ENCODE data around the gene SHMT2.

Gene SHMT2

DNA sequence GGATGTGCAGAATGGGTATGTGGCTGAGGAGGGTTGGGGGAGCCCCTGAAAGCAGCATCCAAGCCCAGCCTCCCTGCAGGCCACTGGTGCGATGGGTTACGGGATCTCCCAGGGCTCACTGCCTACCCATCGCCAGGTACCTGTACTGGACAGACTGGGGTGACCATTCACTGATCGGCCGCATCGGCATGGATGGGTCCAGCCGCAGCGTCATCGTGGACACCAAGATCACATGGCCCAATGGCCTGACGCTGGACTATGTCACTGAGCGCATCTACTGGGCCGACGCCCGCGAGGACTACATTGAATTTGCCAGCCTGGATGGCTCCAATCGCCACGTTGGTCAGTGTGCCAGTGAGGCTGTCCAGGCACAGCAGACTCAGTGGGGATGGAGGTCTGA lies 31.2 kb upstream of the SHMT2 start:
- DNase-seq (ENCODE audit: low spot score), result no peak

DNA sequence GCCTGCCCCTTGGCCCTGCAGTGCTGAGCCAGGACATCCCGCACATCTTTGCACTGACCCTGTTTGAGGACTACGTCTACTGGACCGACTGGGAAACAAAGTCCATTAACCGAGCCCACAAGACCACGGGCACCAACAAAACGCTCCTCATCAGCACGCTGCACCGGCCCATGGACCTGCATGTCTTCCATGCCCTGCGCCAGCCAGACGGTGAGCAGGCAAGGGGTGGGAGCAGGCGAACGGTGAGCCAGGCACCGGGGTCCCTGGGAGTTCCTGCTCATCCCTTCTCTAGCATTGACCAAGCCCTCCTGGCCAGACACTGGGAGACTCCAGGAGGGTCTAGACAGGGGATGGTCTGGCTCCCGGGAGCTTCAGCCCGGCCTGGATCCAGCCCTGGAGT lies 30.3 kb upstream of the SHMT2 start:
- no peak for DNase-seq (ENCODE audit: low spot score)

DNA sequence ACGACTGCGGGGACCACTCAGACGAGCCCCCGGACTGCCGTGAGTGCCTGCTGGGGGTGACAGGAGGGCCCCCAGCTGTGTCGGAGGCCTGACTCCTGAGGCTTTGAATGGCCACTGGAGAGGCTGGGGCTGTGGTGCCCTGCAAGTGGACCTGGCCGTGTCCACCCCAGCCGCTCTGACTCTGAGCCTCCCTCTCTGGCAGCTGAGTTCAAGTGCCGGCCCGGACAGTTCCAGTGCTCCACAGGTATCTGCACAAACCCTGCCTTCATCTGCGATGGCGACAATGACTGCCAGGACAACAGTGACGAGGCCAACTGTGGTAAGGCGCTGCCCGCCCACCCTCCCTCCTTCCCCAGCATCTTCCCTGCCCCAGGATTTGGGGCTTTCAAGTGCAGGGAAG lies 29.0 kb upstream of the SHMT2 start:
- DNase-seq (ENCODE audit: low spot score), result no peak

DNA sequence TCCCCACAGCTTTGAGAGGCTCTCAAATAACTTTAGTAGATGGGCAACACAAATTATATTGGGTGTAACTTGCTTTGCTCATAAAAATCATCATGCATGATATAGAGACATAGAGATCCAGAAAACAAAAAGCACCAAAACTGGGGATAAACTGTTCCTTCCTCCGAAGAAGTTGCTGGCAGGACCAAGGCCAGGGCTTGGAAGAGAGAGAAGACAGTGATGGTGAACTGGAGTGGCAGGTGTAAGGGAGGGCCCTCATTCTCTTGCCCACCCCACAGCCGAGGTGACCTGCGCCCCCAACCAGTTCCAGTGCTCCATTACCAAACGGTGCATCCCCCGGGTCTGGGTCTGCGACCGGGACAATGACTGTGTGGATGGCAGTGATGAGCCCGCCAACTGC lies 28.3 kb upstream of the SHMT2 start:
- no peak for DNase-seq (ENCODE audit: low spot score)

DNA sequence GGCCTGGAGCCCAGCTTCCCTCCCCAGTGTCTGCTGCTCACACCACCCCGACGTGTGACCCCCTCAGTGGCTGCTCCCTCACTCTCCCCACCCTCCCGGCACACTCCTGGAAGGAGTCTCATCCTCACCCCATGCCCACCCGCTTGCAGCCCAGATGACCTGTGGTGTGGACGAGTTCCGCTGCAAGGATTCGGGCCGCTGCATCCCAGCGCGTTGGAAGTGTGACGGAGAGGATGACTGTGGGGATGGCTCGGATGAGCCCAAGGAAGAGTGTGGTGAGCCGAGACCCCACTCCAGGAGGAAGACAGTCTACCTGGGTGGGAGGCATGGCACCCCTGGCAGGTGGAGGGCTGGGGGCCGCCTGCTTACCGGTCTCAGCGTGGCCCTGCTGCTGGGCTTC lies 27.9 kb upstream of the SHMT2 start:
- DNase-seq (ENCODE audit: low spot score), result no peak

DNA sequence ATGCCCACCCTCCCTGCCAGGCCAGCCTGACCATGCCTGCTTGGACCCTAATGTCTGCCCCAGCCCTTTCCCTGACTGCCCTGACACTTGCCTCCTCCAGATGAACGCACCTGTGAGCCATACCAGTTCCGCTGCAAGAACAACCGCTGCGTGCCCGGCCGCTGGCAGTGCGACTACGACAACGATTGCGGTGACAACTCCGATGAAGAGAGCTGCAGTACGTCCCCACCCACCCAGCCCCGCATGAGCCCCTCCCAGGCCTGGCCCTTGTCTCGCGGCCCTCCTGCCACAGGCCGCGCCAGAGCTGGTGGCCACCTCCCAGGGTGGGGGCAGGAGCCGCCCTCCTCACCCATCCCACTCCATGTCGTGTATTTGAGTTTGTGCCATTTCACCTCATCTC lies 27.2 kb upstream of the SHMT2 start:
- DNase-seq (ENCODE audit: low spot score), result no peak

DNA sequence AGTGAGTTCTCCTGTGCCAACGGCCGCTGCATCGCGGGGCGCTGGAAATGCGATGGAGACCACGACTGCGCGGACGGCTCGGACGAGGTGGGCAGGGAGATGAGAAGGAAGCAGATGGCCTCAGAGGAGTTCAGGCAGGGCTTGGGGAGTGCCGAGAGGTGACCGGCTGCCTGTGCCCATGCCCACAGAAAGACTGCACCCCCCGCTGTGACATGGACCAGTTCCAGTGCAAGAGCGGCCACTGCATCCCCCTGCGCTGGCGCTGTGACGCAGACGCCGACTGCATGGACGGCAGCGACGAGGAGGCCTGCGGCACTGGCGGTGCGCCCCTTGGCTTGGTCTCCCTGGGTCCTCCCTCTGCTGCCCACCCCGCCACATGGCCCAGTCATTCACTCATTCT lies 26.3 kb upstream of the SHMT2 start:
- no peak for DNase-seq (ENCODE audit: low spot score)

DNA sequence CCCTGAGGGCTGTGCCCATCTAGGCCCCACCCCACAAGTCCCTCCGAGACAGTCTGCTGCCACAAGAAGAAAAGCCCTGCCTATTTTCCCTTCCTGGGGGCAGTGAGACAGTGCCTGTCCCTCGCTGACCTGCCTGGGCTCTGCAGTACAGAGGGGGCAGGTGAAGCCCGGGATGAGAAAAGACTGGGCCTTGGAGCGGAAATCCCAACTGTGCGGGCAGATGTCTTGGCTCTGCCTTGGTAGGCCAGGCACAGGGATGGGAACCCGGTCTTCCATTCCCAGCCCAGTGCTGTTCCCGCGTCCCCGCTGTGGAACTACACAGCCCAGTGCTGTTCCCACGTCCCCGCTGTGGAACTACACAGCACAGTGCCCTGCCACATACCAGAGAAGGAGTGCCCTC lies 25.7 kb upstream of the SHMT2 start:
- no peak for DNase-seq (ENCODE audit: low spot score)

DNA sequence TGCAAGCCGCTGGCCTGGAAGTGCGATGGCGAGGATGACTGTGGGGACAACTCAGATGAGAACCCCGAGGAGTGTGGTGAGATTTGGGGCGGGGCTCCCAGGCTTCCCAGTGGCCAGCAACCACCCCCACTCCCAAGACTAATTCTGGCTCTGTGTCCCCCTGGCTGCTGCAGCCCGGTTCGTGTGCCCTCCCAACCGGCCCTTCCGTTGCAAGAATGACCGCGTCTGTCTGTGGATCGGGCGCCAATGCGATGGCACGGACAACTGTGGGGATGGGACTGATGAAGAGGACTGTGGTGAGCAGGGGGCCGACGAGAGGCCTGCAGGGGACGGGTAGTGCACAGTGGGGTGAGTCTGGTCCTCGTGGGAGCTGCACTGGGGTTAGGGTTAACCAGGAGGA lies 25.1 kb upstream of the SHMT2 start:
- no peak for DNase-seq (ENCODE audit: low spot score)

DNA sequence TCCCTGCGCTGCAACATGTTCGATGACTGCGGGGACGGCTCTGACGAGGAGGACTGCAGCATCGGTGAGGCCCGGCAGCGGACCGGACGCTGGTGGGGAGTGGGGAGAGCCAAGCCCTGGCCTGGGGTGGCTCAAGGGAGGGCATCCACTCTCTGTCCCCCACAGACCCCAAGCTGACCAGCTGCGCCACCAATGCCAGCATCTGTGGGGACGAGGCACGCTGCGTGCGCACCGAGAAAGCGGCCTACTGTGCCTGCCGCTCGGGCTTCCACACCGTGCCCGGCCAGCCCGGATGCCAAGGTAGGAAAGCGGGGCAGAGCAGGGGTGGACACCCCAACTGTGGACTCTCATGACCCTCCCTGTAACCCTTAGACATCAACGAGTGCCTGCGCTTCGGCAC lies 24.3 kb upstream of the SHMT2 start:
- DNase-seq (ENCODE audit: low spot score), result no peak

DNA sequence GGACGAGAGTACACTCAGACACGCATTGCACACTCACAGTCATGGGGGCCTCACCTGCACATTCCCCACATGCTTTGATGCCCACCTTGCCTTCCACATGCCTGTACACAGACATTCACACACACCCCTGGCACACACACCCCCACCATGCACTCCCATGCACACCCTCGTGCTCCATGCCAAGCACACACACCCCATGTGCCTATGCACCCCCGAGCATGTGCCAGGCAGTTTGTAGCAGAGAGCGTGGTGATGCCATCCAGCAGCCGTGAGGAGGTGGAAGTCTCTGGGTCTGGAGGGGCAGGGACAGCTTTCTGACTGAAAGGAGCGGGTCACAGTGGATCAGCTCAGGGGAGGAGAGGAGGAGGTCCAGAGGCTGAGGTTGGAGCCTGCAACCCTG lies 23.6 kb upstream of the SHMT2 start:
- no peak for DNase-seq (ENCODE audit: low spot score)

DNA sequence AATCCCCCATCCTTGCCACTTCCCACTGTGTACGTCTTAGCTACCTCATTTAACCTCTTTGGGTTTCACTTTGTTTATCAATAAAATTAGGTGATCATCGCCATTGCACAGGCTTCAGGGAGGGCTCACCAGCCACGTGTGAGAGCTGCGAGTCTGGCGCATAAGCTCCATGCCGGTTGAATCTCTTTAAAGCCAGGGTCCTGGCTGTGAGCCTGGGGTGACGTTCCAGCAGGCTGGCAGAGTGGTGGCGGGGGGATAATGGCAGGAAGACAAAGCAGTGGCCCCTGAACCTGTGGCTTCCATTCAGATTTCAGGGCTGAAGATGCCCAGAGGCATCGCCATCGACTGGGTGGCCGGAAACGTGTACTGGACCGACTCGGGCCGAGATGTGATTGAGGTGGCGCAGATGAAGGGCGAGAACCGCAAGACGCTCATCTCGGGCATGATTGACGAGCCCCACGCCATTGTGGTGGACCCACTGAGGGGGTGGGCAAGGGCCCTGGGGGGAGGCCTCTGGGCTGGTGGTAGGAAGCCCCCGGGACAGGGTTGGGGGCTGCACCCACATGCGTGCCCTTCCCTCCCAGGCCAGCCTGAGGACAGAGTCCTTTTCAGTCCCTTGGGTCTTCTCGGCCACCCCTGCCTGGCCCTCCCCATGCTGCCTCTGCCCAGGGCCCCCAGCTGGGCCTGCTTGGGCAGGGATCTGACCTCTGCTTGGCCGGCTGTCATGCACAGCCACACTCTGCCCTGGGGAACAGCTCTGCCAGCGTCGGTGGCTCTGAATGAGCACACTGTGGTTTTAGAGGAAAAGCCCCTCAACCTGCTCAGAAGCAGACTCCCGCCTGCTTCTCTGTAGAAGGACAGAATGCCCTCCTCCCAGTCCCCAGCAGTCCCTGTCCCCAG lies 21.5 kb upstream of the SHMT2 start:
- DNase-seq (ENCODE audit: low spot score), result no peak

DNA sequence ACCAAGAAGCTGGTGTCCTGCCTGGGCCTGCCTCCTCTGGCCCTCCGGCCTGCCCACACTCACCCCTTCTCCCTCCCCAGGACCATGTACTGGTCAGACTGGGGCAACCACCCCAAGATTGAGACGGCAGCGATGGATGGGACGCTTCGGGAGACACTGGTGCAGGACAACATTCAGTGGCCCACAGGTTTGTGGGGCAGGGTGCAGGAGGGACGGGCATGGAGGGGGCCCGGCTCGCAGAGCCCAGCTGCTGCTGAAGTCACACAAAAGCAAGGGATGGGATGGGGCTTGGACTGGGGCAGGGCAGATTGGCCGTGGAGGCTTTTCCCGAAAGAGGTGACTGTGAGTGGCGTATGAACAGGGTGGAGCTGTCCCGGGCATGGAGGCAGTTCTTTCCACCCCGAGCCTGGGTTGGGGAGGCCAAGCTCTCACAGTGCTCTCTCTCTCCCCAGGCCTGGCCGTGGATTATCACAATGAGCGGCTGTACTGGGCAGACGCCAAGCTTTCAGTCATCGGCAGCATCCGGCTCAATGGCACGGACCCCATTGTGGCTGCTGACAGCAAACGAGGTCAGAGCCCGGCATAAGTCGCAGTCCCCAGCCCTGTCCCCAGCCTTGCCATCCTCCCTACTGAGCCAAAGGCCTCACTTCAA lies 20.8 kb upstream of the SHMT2 start:
- DNase-seq (ENCODE audit: low spot score), result no peak

DNA sequence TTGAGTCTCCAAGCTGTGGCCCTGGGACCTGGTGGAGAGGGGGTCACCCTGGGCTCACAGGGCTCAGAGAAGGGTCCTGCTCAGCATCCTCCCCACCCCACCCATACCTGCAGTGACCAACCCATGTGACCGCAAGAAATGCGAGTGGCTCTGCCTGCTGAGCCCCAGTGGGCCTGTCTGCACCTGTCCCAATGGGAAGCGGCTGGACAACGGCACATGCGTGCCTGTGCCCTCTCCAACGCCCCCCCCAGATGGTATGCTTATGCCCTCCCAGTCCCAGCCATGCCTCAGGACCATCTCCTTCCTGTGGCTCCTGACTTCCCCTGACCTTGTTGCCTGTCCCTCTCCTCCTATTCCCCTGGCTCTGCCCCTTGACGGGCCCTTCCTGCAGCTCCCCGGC lies 19.6 kb upstream of the SHMT2 start:
- DNase-seq (ENCODE audit: low spot score), result no peak

DNA sequence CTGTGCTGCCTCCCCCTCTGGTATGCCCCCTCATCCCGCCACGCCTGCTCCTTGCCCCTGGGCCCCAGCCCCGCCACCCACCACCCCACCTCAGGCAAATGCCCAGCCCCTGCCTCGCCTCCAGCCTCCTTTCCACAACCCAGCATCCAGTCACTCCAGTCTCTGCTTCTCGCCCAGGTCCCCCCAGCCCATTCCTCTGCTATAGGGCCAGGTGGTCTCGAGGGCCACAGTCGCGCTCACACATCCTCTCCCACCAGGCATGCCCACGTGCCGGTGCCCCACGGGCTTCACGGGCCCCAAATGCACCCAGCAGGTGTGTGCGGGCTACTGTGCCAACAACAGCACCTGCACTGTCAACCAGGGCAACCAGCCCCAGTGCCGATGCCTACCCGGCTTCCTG lies 19.1 kb upstream of the SHMT2 start:
- no peak for DNase-seq (ENCODE audit: low spot score)

DNA sequence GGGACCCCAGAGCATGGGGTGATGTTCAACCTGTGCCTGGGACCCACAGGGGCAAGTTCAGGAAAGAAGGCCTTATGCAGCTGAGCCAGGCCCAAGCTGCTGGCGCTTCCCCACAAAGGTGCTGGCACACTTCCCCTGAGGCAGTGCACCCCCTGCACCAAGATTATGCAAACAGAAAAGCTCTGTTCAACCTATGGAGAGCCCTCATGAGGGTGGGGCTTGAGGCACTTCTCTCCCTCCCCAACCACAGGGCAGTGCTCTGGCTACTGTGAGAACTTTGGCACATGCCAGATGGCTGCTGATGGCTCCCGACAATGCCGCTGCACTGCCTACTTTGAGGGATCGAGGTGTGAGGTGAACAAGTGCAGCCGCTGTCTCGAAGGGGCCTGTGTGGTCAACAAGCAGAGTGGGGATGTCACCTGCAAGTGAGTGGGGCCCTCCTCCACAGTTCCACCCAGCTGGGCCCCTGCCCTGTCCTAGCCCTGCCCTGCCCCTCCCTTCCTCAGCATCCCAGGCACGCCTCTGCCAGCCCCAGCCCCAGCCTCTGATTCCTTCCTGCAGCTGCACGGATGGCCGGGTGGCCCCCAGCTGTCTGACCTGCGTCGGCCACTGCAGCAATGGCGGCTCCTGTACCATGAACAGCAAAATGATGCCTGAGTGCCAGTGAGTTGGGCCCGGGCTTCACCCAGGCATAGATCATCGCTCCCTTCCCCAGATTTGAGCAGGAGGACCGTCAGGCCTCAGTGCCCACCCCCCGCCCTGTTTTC lies 18.4 kb upstream of the SHMT2 start:
- DNase-seq (ENCODE audit: low spot score), result no peak

DNA sequence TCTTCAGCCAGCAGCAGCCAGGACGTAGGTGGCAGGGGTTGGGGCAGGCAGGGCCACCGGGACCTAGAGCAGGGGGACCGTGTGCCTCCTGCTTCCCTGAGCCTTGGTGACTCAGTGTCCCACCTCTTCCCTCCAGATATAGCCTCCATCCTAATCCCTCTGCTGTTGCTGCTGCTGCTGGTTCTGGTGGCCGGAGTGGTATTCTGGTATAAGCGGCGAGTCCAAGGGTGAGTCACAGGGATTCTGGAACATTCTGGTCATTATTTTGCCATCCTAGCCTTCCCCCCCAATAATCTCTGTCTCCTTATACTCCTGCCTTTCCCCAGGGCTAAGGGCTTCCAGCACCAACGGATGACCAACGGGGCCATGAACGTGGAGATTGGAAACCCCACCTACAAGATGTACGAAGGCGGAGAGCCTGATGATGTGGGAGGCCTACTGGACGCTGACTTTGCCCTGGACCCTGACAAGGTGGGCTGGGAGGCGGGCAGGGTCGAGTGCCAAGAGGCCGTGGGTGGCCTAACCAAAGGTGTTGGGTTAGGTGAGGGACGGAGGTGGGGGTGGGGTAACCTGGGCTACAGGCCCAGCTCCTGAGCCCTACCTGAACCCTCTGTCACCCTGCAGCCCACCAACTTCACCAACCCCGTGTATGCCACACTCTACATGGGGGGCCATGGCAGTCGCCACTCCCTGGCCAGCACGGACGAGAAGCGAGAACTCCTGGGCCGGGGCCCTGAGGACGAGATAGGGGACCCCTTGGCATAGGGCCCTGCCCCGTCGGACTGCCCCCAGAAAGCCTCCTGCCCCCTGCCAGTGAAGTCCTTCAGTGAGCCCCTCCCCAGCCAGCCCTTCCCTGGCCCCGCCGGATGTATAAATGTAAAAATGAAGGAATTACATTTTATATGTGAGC lies 17.5 kb upstream of the SHMT2 start:
- DNase-seq (ENCODE audit: low spot score), result no peak

DNA sequence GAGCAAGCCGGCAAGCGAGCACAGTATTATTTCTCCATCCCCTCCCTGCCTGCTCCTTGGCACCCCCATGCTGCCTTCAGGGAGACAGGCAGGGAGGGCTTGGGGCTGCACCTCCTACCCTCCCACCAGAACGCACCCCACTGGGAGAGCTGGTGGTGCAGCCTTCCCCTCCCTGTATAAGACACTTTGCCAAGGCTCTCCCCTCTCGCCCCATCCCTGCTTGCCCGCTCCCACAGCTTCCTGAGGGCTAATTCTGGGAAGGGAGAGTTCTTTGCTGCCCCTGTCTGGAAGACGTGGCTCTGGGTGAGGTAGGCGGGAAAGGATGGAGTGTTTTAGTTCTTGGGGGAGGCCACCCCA lies 16.8 kb upstream of the SHMT2 start:
- no peak for DNase-seq (ENCODE audit: low spot score)

DNA sequence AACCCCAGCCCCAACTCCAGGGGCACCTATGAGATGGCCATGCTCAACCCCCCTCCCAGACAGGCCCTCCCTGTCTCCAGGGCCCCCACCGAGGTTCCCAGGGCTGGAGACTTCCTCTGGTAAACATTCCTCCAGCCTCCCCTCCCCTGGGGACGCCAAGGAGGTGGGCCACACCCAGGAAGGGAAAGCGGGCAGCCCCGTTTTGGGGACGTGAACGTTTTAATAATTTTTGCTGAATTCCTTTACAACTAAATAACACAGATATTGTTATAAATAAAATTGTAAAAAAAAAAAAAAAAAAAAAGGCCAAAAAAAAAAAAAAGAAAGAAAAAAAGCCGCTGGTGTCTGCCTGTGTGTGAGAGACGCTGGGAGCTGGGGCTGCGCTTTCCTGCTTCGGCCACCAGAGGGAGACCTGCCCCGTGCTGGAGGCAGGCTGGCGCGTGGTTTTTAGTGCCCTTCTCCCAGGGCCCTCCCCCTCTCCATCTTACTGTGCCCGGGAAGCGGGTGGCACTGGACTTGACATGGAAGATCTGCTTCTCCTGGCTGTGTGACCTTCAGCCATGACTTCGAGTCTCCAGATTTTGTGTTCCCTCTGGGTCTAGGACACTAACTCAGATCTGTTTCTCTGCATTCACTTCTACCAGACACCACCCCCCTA lies 16.3 kb upstream of the SHMT2 start:
- DNase-seq (ENCODE audit: low spot score), result peak; percentile 77

DNA sequence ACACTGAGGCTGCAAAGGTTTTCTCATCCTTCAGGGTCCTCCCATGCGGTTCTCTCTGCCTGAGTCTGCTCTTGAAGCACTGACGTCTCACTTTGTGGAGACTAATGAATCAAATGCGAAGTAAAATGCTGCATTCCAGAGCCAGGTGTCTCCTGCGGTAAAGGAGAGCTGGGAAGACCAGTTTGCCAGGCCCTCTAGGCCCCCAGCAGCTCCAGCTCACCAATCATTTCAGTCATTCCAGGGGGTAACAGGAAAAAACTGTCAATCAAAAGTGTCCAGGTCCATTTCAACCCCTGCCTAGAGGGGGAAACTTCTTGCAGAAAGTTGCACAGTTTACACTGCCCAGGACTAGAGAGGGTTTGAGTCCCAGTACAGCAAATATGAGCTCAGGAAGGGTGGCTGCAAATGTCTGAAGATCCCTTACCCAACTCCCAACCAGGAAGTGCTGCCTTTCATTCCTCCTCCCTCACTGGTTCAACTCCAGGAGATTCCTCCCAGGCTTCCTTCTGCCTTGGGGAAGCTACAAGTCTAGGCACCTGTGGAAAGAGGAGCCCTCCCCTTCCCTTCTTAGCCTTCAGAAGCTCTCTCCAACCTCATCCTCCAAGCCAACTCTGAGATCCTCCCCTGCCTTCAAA lies 15.6 kb upstream of the SHMT2 start:
- no peak for DNase-seq (ENCODE audit: low spot score)

DNA sequence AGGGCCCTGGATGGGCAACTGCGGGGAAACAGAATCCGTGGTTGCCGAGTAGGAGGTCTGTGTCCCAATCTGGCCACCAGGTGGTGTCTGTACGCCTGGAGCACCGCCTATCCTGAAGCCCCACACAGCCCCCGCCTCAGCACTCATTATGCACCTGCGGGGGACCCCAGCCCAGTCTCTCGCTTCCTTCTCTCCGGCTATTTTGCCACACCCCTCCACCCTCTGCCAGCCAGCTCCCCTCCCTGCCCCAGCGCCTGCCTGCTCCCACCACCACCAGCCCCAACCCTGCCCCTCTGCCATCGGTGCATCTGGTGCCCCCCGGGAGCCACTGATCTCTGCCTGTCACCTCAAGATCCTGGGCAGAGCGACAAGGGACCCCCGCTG lies 15.1 kb upstream of the SHMT2 start:
- DNase-seq (ENCODE audit: low spot score), result peak; percentile 67

All from CD4-positive, alpha-beta T cell treated with Interleukin-6 at 100 ng/mL for 8 hours (primary cell).